Fibroblast of villous mesenchyme (primary cell): ENCODE results near the gene ZBTB20. TPM values are rescaled to one million over a fixed set of nuclear protein-coding genes. Genes with fewer than 3 reads are reported as not detected.
A peak's percentile ranks its signal among the peaks of the same experiment; 100 is the strongest.

Experiments used
- DNase-seq: peaks from one replicate; pipeline ENCODE4 v3.0.0-alpha.2; 2010; ENCODE audit warnings: low read depth
- H3K4me3 ChIP-seq: 2 replicates; pipeline ENCODE4 v1.5.1; 2011; ENCODE audit warnings: low read depth, mild to moderate bottlenecking, low read length
- total RNA-seq: library from RNA; depleted of rRNA; stranded (reverse); fragments of >200 nt; gene quantifications from 2 replicates; pipeline ENCODE4 v1.2.3, GENCODE V29; 2012
- TF ChIP-seq, protein P1 (sequence below): IDR thresholded peaks from 2 replicates; pipeline ENCODE4 v1.5.1; 2012; ENCODE audit warnings: low read depth, mild to moderate bottlenecking, low read length; ENCODE audit not compliant: insufficient read depth

The ZBTB20 gene
- total RNA-seq, 1 donor: 28.1 TPM

DNA sequence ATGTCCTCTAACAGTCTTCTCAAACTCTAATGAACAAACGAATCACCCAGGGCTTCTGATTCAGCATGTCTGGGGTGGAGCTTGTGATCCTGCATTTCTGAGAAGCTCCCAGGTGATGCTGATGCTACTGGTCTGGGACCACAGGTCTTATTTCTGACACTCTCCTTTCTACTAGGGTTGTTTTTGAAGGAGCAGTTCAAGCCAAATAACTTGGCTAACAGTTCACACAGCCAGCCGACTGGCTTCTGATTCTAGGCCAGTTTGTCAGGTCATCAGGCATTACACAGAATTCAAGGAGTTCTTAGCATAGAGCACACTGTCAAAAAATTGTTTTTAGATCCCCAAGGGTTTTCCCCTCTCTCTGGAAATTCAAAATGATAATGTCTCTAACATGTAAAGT lies 752.5 kb downstream of the ZBTB20 start:
- TF ChIP-seq, protein P1, sequence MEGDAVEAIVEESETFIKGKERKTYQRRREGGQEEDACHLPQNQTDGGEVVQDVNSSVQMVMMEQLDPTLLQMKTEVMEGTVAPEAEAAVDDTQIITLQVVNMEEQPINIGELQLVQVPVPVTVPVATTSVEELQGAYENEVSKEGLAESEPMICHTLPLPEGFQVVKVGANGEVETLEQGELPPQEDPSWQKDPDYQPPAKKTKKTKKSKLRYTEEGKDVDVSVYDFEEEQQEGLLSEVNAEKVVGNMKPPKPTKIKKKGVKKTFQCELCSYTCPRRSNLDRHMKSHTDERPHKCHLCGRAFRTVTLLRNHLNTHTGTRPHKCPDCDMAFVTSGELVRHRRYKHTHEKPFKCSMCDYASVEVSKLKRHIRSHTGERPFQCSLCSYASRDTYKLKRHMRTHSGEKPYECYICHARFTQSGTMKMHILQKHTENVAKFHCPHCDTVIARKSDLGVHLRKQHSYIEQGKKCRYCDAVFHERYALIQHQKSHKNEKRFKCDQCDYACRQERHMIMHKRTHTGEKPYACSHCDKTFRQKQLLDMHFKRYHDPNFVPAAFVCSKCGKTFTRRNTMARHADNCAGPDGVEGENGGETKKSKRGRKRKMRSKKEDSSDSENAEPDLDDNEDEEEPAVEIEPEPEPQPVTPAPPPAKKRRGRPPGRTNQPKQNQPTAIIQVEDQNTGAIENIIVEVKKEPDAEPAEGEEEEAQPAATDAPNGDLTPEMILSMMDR: no peak
- DNase-seq: no peak
- no peak overlapping the region for H3K4me3 ChIP-seq

DNA sequence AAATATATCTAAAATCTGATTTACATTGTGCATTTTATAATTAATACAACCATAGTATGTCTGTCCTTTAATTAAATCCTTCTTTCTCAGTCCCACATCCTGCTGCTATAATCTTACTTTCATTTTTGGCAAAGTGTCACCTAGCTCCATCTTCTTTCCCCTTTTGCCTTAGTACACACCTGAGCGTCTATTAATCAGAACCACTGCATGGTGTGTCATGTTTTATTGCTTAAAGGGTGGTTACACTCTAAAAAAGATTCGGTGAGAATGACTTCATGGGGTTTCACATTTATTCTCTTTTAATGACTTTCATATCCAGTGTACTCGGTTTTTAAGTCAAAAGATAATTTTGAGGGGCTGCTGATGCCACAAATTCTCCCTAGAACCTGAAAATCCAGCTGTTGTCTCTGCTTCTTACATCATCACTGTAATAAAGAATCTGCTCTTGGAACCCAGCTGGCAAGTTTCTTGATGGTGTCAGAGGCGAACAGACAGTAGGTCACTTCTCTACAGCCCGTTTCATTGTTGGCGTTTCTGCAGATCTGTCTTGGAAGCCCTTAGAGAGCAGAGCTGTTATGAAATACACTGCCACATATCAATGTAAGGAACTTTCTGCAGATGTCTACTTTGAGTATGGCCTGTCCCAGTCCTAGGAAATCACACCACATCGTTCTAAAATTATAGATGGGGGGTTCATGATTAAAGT lies 753.6 kb downstream of the ZBTB20 start:
- H3K4me3 ChIP-seq: no peak overlapping the region
- TF ChIP-seq, protein P1: no peak
- no peak for DNase-seq

DNA sequence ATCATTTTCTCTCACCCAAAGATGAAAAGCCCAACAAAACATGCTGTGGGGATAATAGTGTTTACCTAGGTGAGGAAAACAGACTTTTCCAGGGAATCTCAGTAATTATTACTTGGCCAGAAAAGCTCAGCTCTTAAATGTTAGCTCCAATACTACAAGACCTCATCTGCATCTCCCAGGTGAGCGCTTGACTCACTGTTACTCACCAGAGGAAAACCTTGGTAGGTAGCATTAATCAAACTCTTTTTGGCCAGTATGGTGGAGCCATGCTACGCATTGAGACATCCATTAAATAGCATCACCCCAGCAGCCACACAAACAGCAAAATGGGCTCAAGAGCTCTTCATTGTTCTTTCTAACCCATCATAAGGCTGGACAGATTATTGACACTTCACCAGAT lies 754.3 kb downstream of the ZBTB20 start:
- H3K4me3 ChIP-seq: no peak overlapping the region
- no peak for DNase-seq
- TF ChIP-seq, protein P1: no peak

DNA sequence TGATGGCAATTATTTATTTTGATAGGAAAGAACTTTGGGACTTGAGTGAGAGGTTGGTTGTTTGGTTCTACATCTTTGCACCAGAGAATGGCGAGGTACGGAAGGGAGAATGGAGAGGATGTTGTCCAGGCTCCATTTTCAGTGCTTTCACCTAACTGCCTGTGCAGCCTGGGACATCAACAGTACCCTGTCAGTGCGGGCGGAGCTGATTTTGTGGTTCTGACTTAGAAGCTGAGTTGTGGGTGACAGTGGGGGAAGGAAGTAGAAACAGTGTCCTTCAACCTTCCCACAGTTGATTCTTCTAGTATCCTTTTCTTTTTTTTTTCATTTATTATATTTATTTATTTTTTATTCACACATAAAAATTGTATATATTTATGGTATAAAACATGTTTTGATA lies 757.9 kb downstream of the ZBTB20 start:
- no peak overlapping the region for H3K4me3 ChIP-seq
- no peak for DNase-seq
- TF ChIP-seq, protein P1: no peak

DNA sequence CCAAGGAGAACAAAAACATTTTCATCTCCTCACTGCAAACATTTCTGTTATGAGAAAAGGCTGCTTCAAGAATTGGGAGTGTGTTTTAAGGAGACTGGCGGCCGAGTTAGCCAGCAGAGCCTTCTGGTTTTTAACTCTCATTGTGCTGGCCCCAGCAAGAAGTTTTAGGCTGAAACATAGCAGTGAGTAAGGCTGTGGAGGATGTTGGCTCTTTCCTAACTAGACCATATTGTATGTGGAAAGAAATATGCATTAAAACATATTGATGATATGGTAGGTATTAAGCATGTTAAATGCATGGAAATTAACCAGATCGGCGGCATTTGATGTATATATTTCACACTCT lies 762.6 kb downstream of the ZBTB20 start:
- no peak for DNase-seq
- peak overlapping the region; percentile 35 for H3K4me3 ChIP-seq
- TF ChIP-seq, protein P1: no peak

DNA sequence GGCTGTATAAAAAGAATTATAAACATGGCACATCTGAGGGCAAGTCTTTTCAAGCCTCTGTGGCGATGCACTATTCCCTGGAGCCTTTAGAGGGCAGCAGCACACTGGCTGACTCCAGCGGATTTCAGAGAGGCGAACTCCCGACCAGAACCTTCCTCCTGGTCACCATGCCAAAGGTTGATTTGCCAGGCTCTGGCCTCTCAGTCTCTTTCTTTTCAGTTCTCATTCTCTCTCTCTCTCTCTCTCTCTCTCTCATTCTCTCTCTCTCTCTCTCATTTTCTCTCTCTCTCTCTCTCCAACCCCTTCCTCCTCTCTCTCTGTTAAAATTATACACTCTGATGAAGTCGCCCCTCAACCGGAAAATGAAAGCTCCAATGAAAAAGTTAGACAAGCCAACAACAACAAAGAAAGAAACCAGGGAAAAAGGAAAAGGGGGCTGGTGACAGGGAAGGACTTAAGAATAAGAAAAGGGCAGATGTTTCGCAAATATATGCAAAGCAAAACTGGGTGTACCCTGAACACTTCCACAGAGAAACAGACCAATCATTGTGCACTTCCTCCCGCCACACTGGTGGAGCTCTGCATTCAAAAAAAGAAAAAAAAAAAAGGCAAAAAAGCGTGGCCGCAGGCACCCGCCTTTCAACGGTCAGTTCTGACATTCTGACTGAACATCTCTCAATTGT lies 763.1 kb downstream of the ZBTB20 start:
- peak; percentile 84 for DNase-seq
- TF ChIP-seq, protein P1: peak; percentile 98
- H3K4me3 ChIP-seq: peak overlapping the region; percentile 35
